BE2C (cell line): ENCODE results near the gene UBE3C.
"Not testable (repeated sequence)": the region's sequence is repeated elsewhere in the genome, so short reads cannot be mapped to it uniquely, and the experiment has no call there.

ENCODE experiments used
- DNase-seq: peaks from one replicate; pipeline ENCODE4 v3.0.0-alpha.2; 2020
- H3K27me3 ChIP-seq: fragments of 250-450 bp; sonication (Bioruptor Pico); 2 replicates; pipeline ENCODE4 v1.5.1; 2020; ENCODE audit warnings: mild to moderate bottlenecking
- H3K36me3 ChIP-seq: fragments of 250-450 bp; sonication (Bioruptor Pico); 2 replicates; pipeline ENCODE4 v1.5.1; 2020; ENCODE audit warnings: mild to moderate bottlenecking
- H3K4me1 ChIP-seq: fragments of 250-450 bp; sonication (Bioruptor Pico); 2 replicates; pipeline ENCODE4 v1.5.1; 2020
- H3K4me3 ChIP-seq: 2 replicates; pipeline ENCODE4 v1.5.1; 2011; ENCODE audit warnings: low read depth, low read length
- H3K9me3 ChIP-seq: fragments of 250-450 bp; sonication (Bioruptor Pico); 2 replicates; pipeline ENCODE4 v1.5.1; 2020
- TF ChIP-seq, protein P1 (sequence below): IDR thresholded peaks from 2 replicates; pipeline ENCODE4 v1.5.1; 2012; ENCODE audit warnings: mild to moderate bottlenecking, low read depth, low read length

The UBE3C gene

DNA sequence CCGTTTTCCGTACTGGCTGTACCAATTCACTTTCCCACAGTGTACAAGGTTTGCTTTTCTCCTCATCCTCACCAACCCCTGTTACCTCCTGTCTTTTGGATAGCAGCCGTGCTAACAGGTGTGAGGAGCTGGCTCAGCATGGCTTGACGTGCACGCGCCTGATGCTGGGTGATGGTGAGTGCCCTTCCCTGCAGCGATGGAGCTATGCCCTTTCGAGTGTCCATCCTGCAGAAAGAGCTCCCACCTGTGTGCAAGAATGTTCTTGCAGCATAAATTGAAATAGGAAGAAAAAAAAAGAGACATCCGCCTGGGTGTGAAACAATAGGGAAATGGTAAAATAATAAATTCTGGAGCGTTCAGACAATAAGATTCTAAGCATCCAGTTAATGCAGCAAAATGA, 9.5 kb upstream of the UBE3C start:
- H3K27me3 ChIP-seq = peaks cover 15% of the 10 kb centered on the region
- no peak for DNase-seq
- no peaks in the 10 kb centered on the region; the same call in 1 of the 2 replicates for H3K9me3 ChIP-seq
- no peaks in the 10 kb centered on the region for H3K36me3 ChIP-seq
- H3K4me3 ChIP-seq = no peak overlapping the region
- no peaks in the 10 kb centered on the region for H3K4me1 ChIP-seq
- TF ChIP-seq, protein P1, sequence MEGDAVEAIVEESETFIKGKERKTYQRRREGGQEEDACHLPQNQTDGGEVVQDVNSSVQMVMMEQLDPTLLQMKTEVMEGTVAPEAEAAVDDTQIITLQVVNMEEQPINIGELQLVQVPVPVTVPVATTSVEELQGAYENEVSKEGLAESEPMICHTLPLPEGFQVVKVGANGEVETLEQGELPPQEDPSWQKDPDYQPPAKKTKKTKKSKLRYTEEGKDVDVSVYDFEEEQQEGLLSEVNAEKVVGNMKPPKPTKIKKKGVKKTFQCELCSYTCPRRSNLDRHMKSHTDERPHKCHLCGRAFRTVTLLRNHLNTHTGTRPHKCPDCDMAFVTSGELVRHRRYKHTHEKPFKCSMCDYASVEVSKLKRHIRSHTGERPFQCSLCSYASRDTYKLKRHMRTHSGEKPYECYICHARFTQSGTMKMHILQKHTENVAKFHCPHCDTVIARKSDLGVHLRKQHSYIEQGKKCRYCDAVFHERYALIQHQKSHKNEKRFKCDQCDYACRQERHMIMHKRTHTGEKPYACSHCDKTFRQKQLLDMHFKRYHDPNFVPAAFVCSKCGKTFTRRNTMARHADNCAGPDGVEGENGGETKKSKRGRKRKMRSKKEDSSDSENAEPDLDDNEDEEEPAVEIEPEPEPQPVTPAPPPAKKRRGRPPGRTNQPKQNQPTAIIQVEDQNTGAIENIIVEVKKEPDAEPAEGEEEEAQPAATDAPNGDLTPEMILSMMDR = no peak

DNA sequence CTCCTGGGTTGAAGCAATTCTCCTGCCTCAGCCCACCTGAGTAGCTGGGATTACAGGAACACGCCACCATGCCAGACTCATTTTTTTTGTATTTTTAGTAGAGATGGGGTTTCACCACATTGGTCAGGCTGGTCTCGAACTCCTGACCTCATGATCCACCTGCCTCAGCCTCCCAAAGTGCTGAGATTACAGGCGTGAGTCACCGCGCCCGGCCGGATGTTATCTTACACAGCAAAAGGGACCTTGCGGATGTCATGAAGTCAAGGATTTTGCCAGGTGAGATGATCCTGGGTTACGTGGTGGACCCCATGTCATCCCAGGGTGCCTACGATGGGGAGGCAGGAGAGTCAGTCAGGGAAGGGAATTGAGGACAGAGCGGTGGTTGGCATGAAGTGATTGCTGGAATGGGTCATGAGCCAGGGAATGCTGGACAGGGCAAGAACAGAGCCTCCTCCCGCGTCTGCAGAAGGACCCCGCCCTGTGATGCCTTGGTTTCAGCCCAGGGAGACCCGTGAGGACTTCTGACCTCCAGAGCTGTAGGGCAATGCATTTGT, 8.7 kb upstream of the UBE3C start:
- H3K9me3 ChIP-seq = no peaks in the 10 kb centered on the region; the same call in 1 of the 2 replicates
- no peaks in the 10 kb centered on the region for H3K36me3 ChIP-seq
- TF ChIP-seq, protein P1 = no peak
- H3K27me3 ChIP-seq = peaks cover 15% of the 10 kb centered on the region
- DNase-seq = no peak
- no peak overlapping the region for H3K4me3 ChIP-seq
- H3K4me1 ChIP-seq = no peaks in the 10 kb centered on the region

DNA sequence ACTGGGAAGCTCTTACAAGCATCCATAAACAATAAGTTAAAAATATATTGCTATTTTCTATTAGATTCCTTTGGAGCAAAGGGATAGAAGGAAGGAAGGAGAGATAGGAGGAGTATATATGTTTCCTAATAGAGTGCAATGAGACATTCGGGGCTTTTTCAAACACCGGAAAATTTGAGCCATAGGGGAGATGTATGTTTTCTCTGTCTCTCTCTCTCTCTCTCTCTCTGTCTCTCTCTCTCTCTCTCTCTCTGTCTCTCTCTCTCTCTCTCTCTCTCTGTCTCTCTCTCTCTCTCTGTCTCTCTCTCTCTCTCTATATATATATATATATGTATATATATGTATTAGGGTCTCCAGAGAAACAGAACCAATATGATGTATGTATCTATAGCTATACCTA, 7.9 kb upstream of the UBE3C start:
- H3K4me1 ChIP-seq, DNase-seq, H3K9me3 ChIP-seq, H3K4me3 ChIP-seq, H3K36me3 ChIP-seq: not testable (repeated sequence)
- peaks cover 15% of the 10 kb centered on the region for H3K27me3 ChIP-seq

DNA sequence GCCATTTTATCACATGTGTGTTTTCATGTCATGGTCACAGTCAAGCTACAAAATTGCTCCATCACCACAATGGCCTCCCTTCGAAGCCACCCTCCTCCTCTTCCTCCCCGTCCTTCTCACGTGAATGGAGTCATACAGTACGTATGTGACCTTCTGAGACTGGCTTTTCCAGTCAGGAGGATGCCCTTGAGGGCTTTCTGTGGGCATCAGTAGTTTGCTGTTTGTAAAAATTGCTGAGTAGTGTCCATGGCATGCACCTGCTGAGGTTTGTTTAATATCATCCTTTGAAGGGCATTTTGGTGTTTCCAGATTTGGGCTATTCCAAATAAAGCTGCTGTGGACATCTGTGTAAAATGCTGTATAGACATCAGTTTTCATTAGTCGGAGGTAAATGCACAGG, 5.9 kb upstream of the UBE3C start:
- H3K4me3 ChIP-seq = no peak overlapping the region
- TF ChIP-seq, protein P1 = no peak
- peaks cover 15% of the 10 kb centered on the region for H3K27me3 ChIP-seq
- DNase-seq = no peak
- H3K9me3 ChIP-seq = no peaks in the 10 kb centered on the region; the same call in 1 of the 2 replicates
- H3K4me1 ChIP-seq = no peaks in the 10 kb centered on the region
- no peaks in the 10 kb centered on the region for H3K36me3 ChIP-seq

DNA sequence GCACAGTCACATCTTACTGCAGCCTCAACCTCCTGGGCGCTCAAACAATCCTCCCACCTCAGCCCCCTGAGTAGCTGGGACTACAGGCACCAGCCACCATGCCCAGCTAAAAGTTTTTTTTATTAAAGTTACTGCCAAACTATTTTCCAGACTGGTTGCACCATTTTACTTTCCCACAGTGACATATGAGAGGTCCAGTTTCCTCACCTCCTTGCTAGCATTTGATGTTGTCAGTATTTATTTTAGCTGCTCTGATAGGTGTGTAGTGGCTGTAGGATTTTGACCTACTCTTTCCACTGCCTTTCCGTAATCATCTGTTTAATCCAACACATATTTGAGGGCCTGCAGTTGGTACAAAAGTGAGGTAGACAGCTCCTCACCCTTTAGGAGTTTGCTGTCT, 5.4 kb upstream of the UBE3C start:
- TF ChIP-seq, protein P1 = no peak
- H3K9me3 ChIP-seq = no peaks in the 10 kb centered on the region; the same call in 1 of the 2 replicates
- H3K36me3 ChIP-seq = no peaks in the 10 kb centered on the region
- peaks cover 15% of the 10 kb centered on the region for H3K27me3 ChIP-seq
- no peak overlapping the region for H3K4me3 ChIP-seq
- no peaks in the 10 kb centered on the region for H3K4me1 ChIP-seq
- no peak for DNase-seq

DNA sequence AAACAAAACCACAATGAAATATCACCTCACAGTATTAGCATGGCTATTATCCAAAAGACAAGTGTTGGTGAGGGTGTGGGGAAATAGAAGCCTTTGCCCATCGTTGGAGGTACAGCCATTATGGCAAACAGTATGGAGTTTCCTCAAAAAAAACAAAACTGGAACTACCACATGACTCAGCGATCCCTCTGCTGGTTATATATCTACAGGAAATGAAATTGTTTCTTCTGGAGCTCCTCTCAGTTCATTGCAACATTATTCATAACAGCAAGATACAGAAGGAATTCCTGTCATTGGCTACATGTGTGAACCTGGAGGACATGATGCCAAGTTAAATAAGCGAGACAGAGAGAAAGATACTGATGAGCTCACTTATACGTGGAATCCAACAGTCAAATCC, 2.4 kb upstream of the UBE3C start:
- peaks cover 20% of the 10 kb centered on the region for H3K36me3 ChIP-seq
- no peak overlapping the region for H3K4me3 ChIP-seq
- H3K9me3 ChIP-seq = no peaks in the 10 kb centered on the region
- DNase-seq = no peak
- TF ChIP-seq, protein P1 = peak; percentile 22; the same call in 1 of the 2 replicates
- peaks cover 3% of the 10 kb centered on the region; the same call in 1 of the 2 replicates for H3K27me3 ChIP-seq
- no peaks in the 10 kb centered on the region for H3K4me1 ChIP-seq

DNA sequence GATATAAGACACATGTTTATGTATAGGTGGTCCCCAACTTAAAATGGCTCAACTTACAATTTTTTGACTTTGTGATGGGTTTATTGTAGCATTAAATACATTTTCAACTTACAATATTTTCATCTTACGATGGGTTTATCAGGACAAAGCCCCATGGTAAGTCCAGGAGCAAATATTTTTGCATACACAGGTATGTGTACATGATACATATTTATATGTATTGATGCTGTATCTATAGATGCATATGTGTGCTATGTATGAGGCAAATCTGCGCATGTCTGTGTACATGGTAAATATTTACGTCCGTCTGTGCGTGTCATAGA, 664 bp upstream of the UBE3C start:
- Histone ChIP-seq H3K27me3 (no peaks in the 10 kb centered on the region), H3K36me3 (peaks cover 30% of the 10 kb centered on the region), H3K9me3 (no peaks in the 10 kb centered on the region), H3K4me3 (peak overlapping the region; percentile 53), H3K4me1 (no peaks in the 10 kb centered on the region)
- no peak for DNase-seq
- TF ChIP-seq, protein P1 = no peak
